Natural killer cell (primary cell): Measurements from ENCODE around the gene SHROOM1. TPM values are rescaled to one million over a fixed set of nuclear protein-coding genes. Genes with fewer than 3 reads are reported as not detected.
"Not testable (repeated sequence)": the region's sequence is repeated elsewhere in the genome, so short reads cannot be mapped to it uniquely, and the experiment has no call there.

Experiments used
- ATAC-seq, 3 donors: fragments of 150-1000 bp in 2 of 3; fragments of 200-7000 bp in 1 of 3; cut with Tn5 transposase; 1 replicate in 1 of 3; 2 replicates in 2 of 3; pipeline ENCODE4 v1.10.0; 2021; ENCODE audit warnings: mild to moderate bottlenecking in 2 of 3, moderate library complexity in 2 of 3
- DNase-seq, 2 donors: peaks; one replicate each; pipeline versions ENCODE4 v3.0.0 to v3.0.0-alpha.2; 2013 to 2021; ENCODE audit warnings: mixed read lengths in 1 of 2
- H3K27ac ChIP-seq: one replicate; pipeline ENCODE4 v1.5.1; 2013; ENCODE audit warnings: mild to moderate bottlenecking, low read length
- H3K27me3 ChIP-seq: one replicate; pipeline ENCODE4 v1.6.1; 2013; ENCODE audit warnings: low read length; ENCODE audit not compliant: control insufficient read depth, insufficient read depth
- H3K36me3 ChIP-seq: one replicate; pipeline ENCODE4 v1.6.1; 2013; ENCODE audit warnings: low read length; ENCODE audit not compliant: control insufficient read depth, insufficient read depth
- H3K4me1 ChIP-seq: one replicate; pipeline ENCODE4 v1.6.1; 2013; ENCODE audit warnings: low read length; ENCODE audit not compliant: control insufficient read depth, insufficient read depth
- H3K4me3 ChIP-seq: one replicate; pipeline ENCODE4 v1.5.1; 2013; ENCODE audit warnings: low read length
- H3K9me3 ChIP-seq: one replicate; pipeline ENCODE4 v1.6.1; 2013; ENCODE audit warnings: low read length; ENCODE audit not compliant: control insufficient read depth, insufficient read depth
- H3K27ac Mint-ChIP-seq, 2 donors: one replicate each; pipeline ENCODE4 v1.8.0; 2022; ENCODE audit warnings: mild to moderate bottlenecking in 2 of 2, mixed read lengths in 2 of 2, moderate library complexity in 1 of 2
- H3K27me3 Mint-ChIP-seq, 2 donors: one replicate each; pipeline ENCODE4 v1.8.0; 2022; ENCODE audit warnings: low read depth in 2 of 2, mixed read lengths in 2 of 2
- H3K36me3 Mint-ChIP-seq: one replicate; pipeline ENCODE4 v1.8.0; 2022; ENCODE audit warnings: mixed read lengths
- H3K4me1 Mint-ChIP-seq, 2 donors: one replicate each; pipeline ENCODE4 v1.8.0; 2022; ENCODE audit warnings: mixed read lengths in 2 of 2
- H3K4me3 Mint-ChIP-seq: one replicate; pipeline ENCODE4 v1.8.0; 2022; ENCODE audit warnings: mild to moderate bottlenecking, moderate library complexity, mixed read lengths
- H3K9me3 Mint-ChIP-seq, 2 donors: one replicate each; pipeline ENCODE4 v1.8.0; 2022; ENCODE audit warnings: mixed read lengths in 2 of 2
- CTCF ChIP-seq: fragments of 200-600 bp; IDR thresholded peaks from one replicate; pipeline ENCODE4 v1.8.0; 2022; ENCODE audit warnings: antibody characterized with exemption
- WGBS: methylation state at CpG from one replicate; pipeline ENCODE4 v1.1.7; 2013; ENCODE audit warnings: missing lambda C conversion rate; ENCODE audit not compliant: insufficient coverage; 5-methylcytosine and 5-hydroxymethylcytosine counted together
- intact Hi-C: fragments of 100-400 bp; cut with micrococcal nuclease; formaldehyde crosslinking; loops from one replicate; pipeline ENCODE4 v1.14.2; 2022
- total RNA-seq, 4 donors: library from RNA; stranded (reverse); fragments of 120-200 nt in 1 of 4; gene quantifications; one replicate each; pipeline versions ENCODE4 v1.2.3 to v1.2.4, GENCODE V29; 2013 to 2022

SHROOM1 gene
- total RNA-seq, 3 donors from 2014 or later (not counting 1 experiment from before 2014, with no cell fraction given) = 0.82 to 3.5 (median 0.85) TPM

- H3K27ac ChIP-seq, H3K9me3 Mint-ChIP-seq, DNase-seq, H3K4me3 ChIP-seq, ATAC-seq, H3K36me3 ChIP-seq, H3K36me3 Mint-ChIP-seq, H3K9me3 ChIP-seq, H3K27ac Mint-ChIP-seq, H3K4me1 ChIP-seq, H3K4me1 Mint-ChIP-seq, intact Hi-C loops, H3K27me3 ChIP-seq, H3K4me3 Mint-ChIP-seq: not testable (repeated sequence)
- peaks cover 46 to 79% of the 10 kb centered on the region in 2 donors for H3K27me3 Mint-ChIP-seq
- 94% methylated on average over 4 of the region's 6 CpGs for WGBS
Measured at GRCh38 chr5:132805872-132806271, 24.6 kb downstream of the SHROOM1 start.

GRCh38 chr5:132804219-132804618 is 26.2 kb downstream of the SHROOM1 start:
- H3K4me1 ChIP-seq, DNase-seq, H3K27ac ChIP-seq, H3K9me3 ChIP-seq, H3K27me3 ChIP-seq, H3K4me3 ChIP-seq, H3K36me3 Mint-ChIP-seq, H3K4me1 Mint-ChIP-seq, H3K4me3 Mint-ChIP-seq, ATAC-seq, intact Hi-C loops, H3K27ac Mint-ChIP-seq, H3K9me3 Mint-ChIP-seq, H3K36me3 ChIP-seq: not testable (repeated sequence)
- peaks cover 32 to 78% of the 10 kb centered on the region in 2 donors for H3K27me3 Mint-ChIP-seq
- WGBS = no CpG with 5 or more reads among the region's 1 CpG

GRCh38 chr5:132802685-132803066 is 27.8 kb downstream of the SHROOM1 start:
- H3K9me3 ChIP-seq, H3K4me1 Mint-ChIP-seq, H3K36me3 ChIP-seq, intact Hi-C loops, H3K4me3 Mint-ChIP-seq, ATAC-seq, H3K27ac Mint-ChIP-seq, H3K27me3 ChIP-seq, DNase-seq, H3K27ac ChIP-seq, H3K4me3 ChIP-seq, H3K36me3 Mint-ChIP-seq, H3K4me1 ChIP-seq, H3K9me3 Mint-ChIP-seq: not testable (repeated sequence)
- H3K27me3 Mint-ChIP-seq = peaks cover 29 to 69% of the 10 kb centered on the region in 2 donors
- 85% methylated on average over 4 of the region's 5 CpGs for WGBS

GRCh38 chr5:132802044-132802684 is 28.3 kb downstream of the SHROOM1 start:
- no peaks in the 10 kb centered on the region for H3K9me3 Mint-ChIP-seq
- Histone ChIP-seq H3K36me3 (no peaks in the 10 kb centered on the region), H3K9me3 (no peaks in the 10 kb centered on the region), H3K4me1 (no peaks in the 10 kb centered on the region), H3K27ac (no peak overlapping the region), H3K27me3 (no peaks in the 10 kb centered on the region), H3K4me3 (no peak overlapping the region)
- peaks cover 24 to 64% of the 10 kb centered on the region in 2 donors for H3K27me3 Mint-ChIP-seq
- ATAC-seq (no peak), DNase-seq (no peak)
- TF ChIP-seq CTCF = no peak
- intact Hi-C loops = no loop called here
- H3K4me1 Mint-ChIP-seq = no peaks in the 10 kb centered on the region
- H3K36me3 Mint-ChIP-seq = no peaks in the 10 kb centered on the region
- 81% methylated on average over 4 of the region's 5 CpGs for WGBS
- H3K27ac Mint-ChIP-seq = no peak overlapping the region
- H3K4me3 Mint-ChIP-seq = no peak overlapping the region

GRCh38 chr5:132800545-132800944 is 29.9 kb downstream of the SHROOM1 start:
- Histone ChIP-seq H3K27me3 (no peaks in the 10 kb centered on the region), H3K27ac (no peak overlapping the region), H3K4me1 (no peaks in the 10 kb centered on the region), H3K4me3 (no peak overlapping the region), H3K36me3 (no peaks in the 10 kb centered on the region), H3K9me3 (no peaks in the 10 kb centered on the region)
- WGBS = 87% methylated on average over 2 of the region's 2 CpGs
- no peak overlapping the region for H3K27ac Mint-ChIP-seq
- peaks cover 28 to 67% of the 10 kb centered on the region in 2 donors for H3K27me3 Mint-ChIP-seq
- H3K9me3 Mint-ChIP-seq = no peaks in the 10 kb centered on the region
- H3K4me1 Mint-ChIP-seq = no peaks in the 10 kb centered on the region
- H3K4me3 Mint-ChIP-seq = no peak overlapping the region
- no peaks in the 10 kb centered on the region for H3K36me3 Mint-ChIP-seq
- intact Hi-C loops = no loop called here
- DNase-seq = no peak
- no peak for ATAC-seq
- TF ChIP-seq CTCF = no peak
